GM23248 (cell line): ENCODE data around the gene NCAN. TPM values are rescaled to one million over a fixed set of nuclear protein-coding genes. Genes with fewer than 3 reads are reported as not detected.
"Not testable (repeated sequence)": the region's sequence is repeated elsewhere in the genome, so short reads cannot be mapped to it uniquely, and the experiment has no call there.

ENCODE experiments used
- DNase-seq: peaks from one replicate; pipeline ENCODE4 v3.0.0-alpha.2; 2015
- H2AFZ ChIP-seq: fragments of 200-600 bp; sonication (generic); 2 replicates; pipeline ENCODE4 v1.6.1; 2016; ENCODE audit warnings: antibody characterized with exemption
- H3F3A ChIP-seq: fragments of 200-600 bp; sonication (generic); 2 replicates; pipeline ENCODE4 v1.6.1; 2016; ENCODE audit warnings: mild to moderate bottlenecking, antibody characterized with exemption, mixed run types; ENCODE audit not compliant: insufficient read depth
- H3K27ac ChIP-seq: fragments of 200-600 bp; sonication (generic); 2 replicates; pipeline ENCODE4 v1.5.1; 2016; ENCODE audit warnings: mild to moderate bottlenecking
- H3K27me3 ChIP-seq: fragments of 200-600 bp; sonication (generic); replicated peaks from 2 replicates; pipeline ENCODE4 v1.6.1; 2016; ENCODE audit warnings: mild to moderate bottlenecking; ENCODE audit not compliant: insufficient read depth
- H3K36me3 ChIP-seq: fragments of 200-600 bp; sonication (generic); 2 replicates; pipeline ENCODE4 v1.6.1; 2016; ENCODE audit warnings: low read depth, mild to moderate bottlenecking
- H3K4me1 ChIP-seq: fragments of 200-600 bp; sonication (generic); 2 replicates; pipeline ENCODE4 v1.6.1; 2016; ENCODE audit warnings: mild to moderate bottlenecking; ENCODE audit not compliant: insufficient read depth
- H3K4me2 ChIP-seq: fragments of 200-600 bp; sonication (generic); one replicate; pipeline ENCODE4 v1.6.1; 2016; ENCODE audit warnings: mild to moderate bottlenecking; ENCODE audit not compliant: unreplicated experiment
- H3K4me3 ChIP-seq: fragments of 200-600 bp; sonication (generic); 2 replicates; pipeline ENCODE4 v1.5.1; 2016; ENCODE audit warnings: mild to moderate bottlenecking
- H3K79me2 ChIP-seq: fragments of 200-600 bp; sonication (generic); 2 replicates; pipeline ENCODE4 v1.6.1; 2016; ENCODE audit warnings: mild to moderate bottlenecking; ENCODE audit not compliant: insufficient read depth
- H3K9ac ChIP-seq: fragments of 200-600 bp; sonication (generic); 2 replicates; pipeline ENCODE4 v1.6.1; 2016; ENCODE audit warnings: mild to moderate bottlenecking
- H3K9me2 ChIP-seq: fragments of 200-600 bp; sonication (generic); 2 replicates; pipeline ENCODE4 v1.6.1; 2016; ENCODE audit warnings: mixed run types, mild to moderate bottlenecking, moderate library complexity; ENCODE audit not compliant: insufficient read depth
- H3K9me3 ChIP-seq: fragments of 200-600 bp; sonication (generic); one replicate; pipeline ENCODE4 v1.6.1; 2017; ENCODE audit warnings: low read depth
- H4K20me1 ChIP-seq: fragments of 200-600 bp; sonication (generic); 2 replicates; pipeline ENCODE4 v1.6.0; 2016; ENCODE audit not compliant: insufficient read depth
- EZH2 ChIP-seq: fragments of 200-600 bp; sonication (generic); IDR thresholded peaks from 2 replicates; pipeline ENCODE4 v1.6.1; 2018; ENCODE audit warnings: antibody characterized with exemption, mild to moderate bottlenecking; ENCODE audit not compliant: insufficient read depth, poor library complexity, severe bottlenecking
- EZH2phosphoT487 ChIP-seq: fragments of 200-600 bp; sonication (generic); IDR thresholded peaks from 2 replicates; pipeline ENCODE4 v1.6.1; 2018; ENCODE audit warnings: antibody characterized with exemption, moderate library complexity, mild to moderate bottlenecking, low read depth; ENCODE audit not compliant: insufficient read depth
- WGBS, 2 experiments: methylation state at CpG; one replicate each; pipeline ENCODE4 v1.1.6; 2015 to 2017; ENCODE audit warnings: low lambda C conversion rate in 2 of 2, low coverage in 1 of 2; ENCODE audit errors: missing lambda C conversion rate in 2 of 2; 5-methylcytosine and 5-hydroxymethylcytosine counted together
- in situ Hi-C: fragments of 300-500 bp; cut with MboI; formaldehyde crosslinking; loops from 2 replicates; pipeline ENCODE4 v1.15.0; 2020
- polyA plus RNA-seq: library from polyadenylated mRNA; unstranded; fragments of >200 nt; fragmentation: Nextera tagmentation; extraction: Ambion mirVana; gene quantifications from 2 replicates; pipeline ENCODE4 v1.2.1, GENCODE V29; 2016
- total RNA-seq: library from RNA; depleted of rRNA; stranded (reverse); fragments of >200 nt; shearing (Covaris generic); gene quantifications from 2 replicates; pipeline ENCODE4 v1.2.3, GENCODE V29; 2014

NCAN gene
- total and polyA plus RNA-seq, 2 experiments from 2014 or later, result not detected

GRCh38 chr19:19217099-19217498 is 5.3 kb downstream of the NCAN start:
- Histone ChIP-seq H3K9me3 (no peaks in the 10 kb centered on the region), H3K9me2 (no peaks in the 10 kb centered on the region), H2AFZ (no peak overlapping the region), H3K27ac (no peak overlapping the region), H3F3A (no peaks in the 10 kb centered on the region), H3K27me3 (peaks cover 11% of the 10 kb centered on the region), H3K36me3 (no peaks in the 10 kb centered on the region), H3K79me2 (no peaks in the 10 kb centered on the region), H3K4me3 (no peak overlapping the region), H3K9ac (no peak overlapping the region), H4K20me1 (no peaks in the 10 kb centered on the region), H3K4me2 (no peak overlapping the region), H3K4me1 (no peaks in the 10 kb centered on the region)
- in situ Hi-C loops, result no loop called here
- WGBS, 2 experiments, result 9 to 13% methylated on average over 4 of the region's 4 CpGs
- TF ChIP-seq EZH2phosphoT487 (no peak), EZH2 (no peak)
- peak; percentile 26 for DNase-seq

- in situ Hi-C loops, result no loop called here
- H3K4me2 ChIP-seq, result no peak overlapping the region
- H3F3A ChIP-seq, result no peaks in the 10 kb centered on the region
- H3K9me3 ChIP-seq, result no peaks in the 10 kb centered on the region
- no peak for TF ChIP-seq EZH2phosphoT487
- no peak for TF ChIP-seq EZH2
- no peak for DNase-seq
- H3K36me3 ChIP-seq, result no peaks in the 10 kb centered on the region
- H3K79me2 ChIP-seq, result no peaks in the 10 kb centered on the region
- no peaks in the 10 kb centered on the region for H3K4me1 ChIP-seq
- H3K4me3 ChIP-seq, result no peak overlapping the region
- H3K27me3 ChIP-seq, result no peaks in the 10 kb centered on the region; the same call in 1 of the 2 replicates
- no peaks in the 10 kb centered on the region for H3K9me2 ChIP-seq
- WGBS, 2 experiments, result 51 to 64% methylated on average over 21 of the region's 21 CpGs
- no peaks in the 10 kb centered on the region for H4K20me1 ChIP-seq
- H3K27ac ChIP-seq, result no peak overlapping the region
- no peak overlapping the region for H3K9ac ChIP-seq
- H2AFZ ChIP-seq, result no peak overlapping the region
These were observed 7.2 kb downstream of the NCAN start for GRCh38 chr19:19218911-19219310.

- H3K4me2 ChIP-seq, H3F3A ChIP-seq, H3K9me2 ChIP-seq, DNase-seq, H3K4me3 ChIP-seq, H3K79me2 ChIP-seq, H4K20me1 ChIP-seq, H3K36me3 ChIP-seq, H2AFZ ChIP-seq, H3K27me3 ChIP-seq, H3K27ac ChIP-seq, H3K4me1 ChIP-seq, H3K9me3 ChIP-seq, H3K9ac ChIP-seq, in situ Hi-C loops: not testable (repeated sequence)
- WGBS, 2 experiments, result 60 to 72% methylated on average over 8 of the region's 8 CpGs
These were observed 9.2 kb downstream of the NCAN start for GRCh38 chr19:19221000-19221399.

- no peaks in the 10 kb centered on the region for H3K9me3 ChIP-seq
- H3K9me2 ChIP-seq, result no peaks in the 10 kb centered on the region
- no peak for TF ChIP-seq EZH2
- TF ChIP-seq EZH2phosphoT487, result no peak
- H3F3A ChIP-seq, result no peaks in the 10 kb centered on the region
- H3K4me1 ChIP-seq, result no peaks in the 10 kb centered on the region
- H3K4me2 ChIP-seq, result no peak overlapping the region
- in situ Hi-C loops, result no loop called here
- no peaks in the 10 kb centered on the region for H4K20me1 ChIP-seq
- H3K79me2 ChIP-seq, result no peaks in the 10 kb centered on the region
- no peaks in the 10 kb centered on the region for H3K36me3 ChIP-seq
- H2AFZ ChIP-seq, result no peak overlapping the region
- H3K27ac ChIP-seq, result no peak overlapping the region
- DNase-seq, result no peak
- WGBS, 2 experiments, result 51 to 55% methylated on average over 5 of the region's 5 CpGs
- no peak overlapping the region for H3K9ac ChIP-seq
- peaks cover 4% of the 10 kb centered on the region; the same call in 1 of the 2 replicates for H3K27me3 ChIP-seq
- H3K4me3 ChIP-seq, result no peak overlapping the region
These were observed 11.3 kb downstream of the NCAN start for GRCh38 chr19:19223060-19223459.

- H3F3A ChIP-seq, result no peaks in the 10 kb centered on the region
- no peak for DNase-seq
- no peak overlapping the region for H3K27ac ChIP-seq
- H3K4me1 ChIP-seq, result no peaks in the 10 kb centered on the region
- no peaks in the 10 kb centered on the region for H3K36me3 ChIP-seq
- no peak overlapping the region for H3K9ac ChIP-seq
- no peak overlapping the region for H2AFZ ChIP-seq
- H3K27me3 ChIP-seq, result peaks cover 4% of the 10 kb centered on the region; the same call in 1 of the 2 replicates
- no peak overlapping the region for H3K4me3 ChIP-seq
- no peak overlapping the region for H3K4me2 ChIP-seq
- no peaks in the 10 kb centered on the region for H3K79me2 ChIP-seq
- in situ Hi-C loops, result no loop called here
- 82 to 83% methylated on average over 6 of the region's 6 CpGs for WGBS, 2 experiments
- H3K9me3 ChIP-seq, result no peaks in the 10 kb centered on the region
- no peaks in the 10 kb centered on the region for H3K9me2 ChIP-seq
- H4K20me1 ChIP-seq, result no peaks in the 10 kb centered on the region
- TF ChIP-seq EZH2, result no peak
- TF ChIP-seq EZH2phosphoT487, result no peak
These were observed 11.9 kb downstream of the NCAN start for GRCh38 chr19:19223636-19224035.
